SU-DHL-6 (cell line): ENCODE results near the gene RASGRF2.

Experiments used
- CTCF ChIP-seq: fragments of 200-600 bp; sonication (generic); IDR thresholded peaks from one replicate; pipeline ENCODE4 v1.5.1; 2017; ENCODE audit warnings: antibody characterized with exemption, mild to moderate bottlenecking, low read length, moderate library complexity; ENCODE audit not compliant: insufficient read depth, poor library complexity, severe bottlenecking
- EZH2phosphoT487 ChIP-seq: fragments of 200-600 bp; sonication (generic), shearing (Covaris generic); conservative IDR thresholded peaks from 2 replicates; pipeline ENCODE4 v1.6.1; 2018; ENCODE audit warnings: mild to moderate bottlenecking, antibody characterized with exemption, low read length, moderate library complexity, mixed read lengths

GRCh38 chr5:81021951-81022687, 62.0 kb downstream of the RASGRF2 start:
- TF ChIP-seq CTCF (no peak), EZH2phosphoT487 (no peak)
